ENCODE results near the gene ANKRD44.

ANKRD44 gene

GRCh38 chr2:197322724-197323720, 12.4 kb upstream of the ANKRD44 start:
- TF ChIP-seq CTCF (IDR thresholded peaks at IDR 0.05) = no peak
- no peak for DNase-seq (ENCODE audit: low spot score)
- Histone ChIP-seq H3K4me3 (no peak overlapping the region), H3K27ac (no peak overlapping the region)

GRCh38 chr2:197322143-197322542, 11.6 kb upstream of the ANKRD44 start:
- no peak for DNase-seq (ENCODE audit: low spot score)
- TF ChIP-seq CTCF (IDR thresholded peaks at IDR 0.05) = no peak
- Histone ChIP-seq H3K4me3 (no peak overlapping the region), H3K27ac (no peak overlapping the region)

DNA sequence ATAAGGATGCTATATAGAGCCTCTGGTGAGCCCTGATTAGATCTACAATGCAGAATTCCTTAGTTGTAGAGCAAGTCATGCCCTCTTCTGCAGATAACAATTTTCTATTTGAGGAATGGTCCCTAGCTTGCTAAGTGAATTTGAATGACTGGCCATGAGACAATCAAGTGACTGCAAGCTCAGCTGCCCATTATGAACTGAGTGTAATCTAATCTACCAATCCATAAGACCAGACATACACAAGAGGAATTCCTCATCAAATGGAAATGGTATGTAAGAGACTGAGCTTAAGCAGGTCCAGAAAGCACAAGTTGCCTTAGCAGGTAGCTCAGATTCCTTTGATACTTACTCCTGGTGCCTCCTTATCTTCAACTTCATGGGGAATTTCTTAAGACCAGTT, 4.8 kb upstream of the ANKRD44 start:
- DNase-seq (ENCODE audit: low spot score) = no peak
- H3K4me3 ChIP-seq = no peak overlapping the region
- no peak overlapping the region for H3K27ac ChIP-seq
- no peak for TF ChIP-seq CTCF (IDR thresholded peaks at IDR 0.05)

DNA sequence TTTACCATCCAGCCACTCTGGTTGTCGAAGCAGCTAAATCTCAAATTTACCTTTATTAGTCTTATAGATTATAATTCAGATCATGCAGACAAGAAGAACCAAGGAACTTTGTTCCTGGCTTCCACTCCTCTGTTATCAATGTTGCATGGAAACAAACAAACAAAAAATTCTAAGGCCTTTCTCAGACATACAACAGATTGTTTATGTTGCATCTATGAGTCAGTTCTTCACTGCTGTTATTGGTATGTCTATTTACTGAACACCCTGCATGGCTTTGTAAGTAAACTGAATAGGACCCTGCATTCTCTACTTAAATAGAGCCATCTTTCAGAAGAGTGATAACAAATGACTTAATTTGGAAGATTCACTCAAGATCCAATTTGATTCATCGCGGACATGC, 1.6 kb upstream of the ANKRD44 start:
- H3K4me3 ChIP-seq = no peak overlapping the region
- H3K27ac ChIP-seq = no peak overlapping the region
- no peak for TF ChIP-seq CTCF (IDR thresholded peaks at IDR 0.05)
- DNase-seq (ENCODE audit: low spot score) = no peak

GRCh38 chr2:197311421-197312033, 947 bp upstream of the ANKRD44 start:
- no peak for DNase-seq (ENCODE audit: low spot score)
- no peak for TF ChIP-seq CTCF (IDR thresholded peaks at IDR 0.05)
- Histone ChIP-seq H3K4me3 (peak overlapping the region; percentile 92), H3K27ac (peak overlapping the region; percentile 62 to 94)

GRCh38 chr2:197310987-197311420, 424 bp upstream of the ANKRD44 start:
- TF ChIP-seq CTCF (IDR thresholded peaks at IDR 0.05) = no peak
- peak overlapping the region; percentile 62 to 94 for H3K27ac ChIP-seq
- no peak for DNase-seq (ENCODE audit: low spot score)
- peak overlapping the region; percentile 92 for H3K4me3 ChIP-seq

Measured in coronary artery (tissue), 2 donors.